HG02798 (cell line): ENCODE data around the gene NUPR2.
A peak's percentile ranks its signal among the peaks of the same experiment; 100 is the strongest.
"Not testable (repeated sequence)": the region's sequence is repeated elsewhere in the genome, so short reads cannot be mapped to it uniquely, and the experiment has no call there.

Experiments
- ATAC-seq: cut with Tn5 transposase; IDR thresholded peaks from one replicate; pipeline ENCODE4 v1.9.1; 2021; ENCODE audit warnings: mild to moderate bottlenecking; ENCODE audit not compliant: unreplicated experiment, poor library complexity

Gene NUPR2

GRCh38 chr7:56115852-56116538 lies at the start of gene NUPR2:
NUPR2 (minus strand) TSS chr7:56116417; CDS start chr7:56116314, 103 bp downstream.
- ATAC-seq: no peak

- no peak for ATAC-seq
Observed at GRCh38 chr7:56157238-56157790, 41.1 kb upstream of the NUPR2 start.

- ATAC-seq: not testable (repeated sequence)
Observed at GRCh38 chr7:56131062-56131461, 14.8 kb upstream of the NUPR2 start.

GRCh38 chr7:56127241-56127975 lies 11.2 kb upstream of the NUPR2 start:
- ATAC-seq: no peak

- ATAC-seq: no peak
Observed at GRCh38 chr7:56125831-56126230, 9.6 kb upstream of the NUPR2 start.

GRCh38 chr7:56124981-56125380 lies 8.8 kb upstream of the NUPR2 start:
- ATAC-seq: no peak

GRCh38 chr7:56121440-56121839 lies 5.2 kb upstream of the NUPR2 start:
- ATAC-seq: no peak

- ATAC-seq: not testable (repeated sequence)
Observed at GRCh38 chr7:56112244-56112643, 4.0 kb downstream of the NUPR2 start.

GRCh38 chr7:56110611-56111010 lies 5.6 kb downstream of the NUPR2 start:
- no peak for ATAC-seq

- no peak for ATAC-seq
Observed at GRCh38 chr7:56107954-56108258, 8.3 kb downstream of the NUPR2 start.

GRCh38 chr7:56106108-56107073 lies 9.8 kb downstream of the NUPR2 start, which contains the start of gene CHCHD2:
CHCHD2 (minus strand) TSS chr7:56106476; CDS start chr7:56106413, 63 bp downstream.
- ATAC-seq: peak; percentile 100

GRCh38 chr7:56105508-56105907 lies 10.7 kb downstream of the NUPR2 start:
- ATAC-seq: peak; percentile 17

GRCh38 chr7:56104138-56104537 lies 12.1 kb downstream of the NUPR2 start:
- not testable (repeated sequence) for ATAC-seq

GRCh38 chr7:56099653-56100052 lies 16.6 kb downstream of the NUPR2 start:
- ATAC-seq: no peak

GRCh38 chr7:56098187-56099008 lies 17.8 kb downstream of the NUPR2 start:
- not testable (repeated sequence) for ATAC-seq

- no peak for ATAC-seq
Observed at GRCh38 chr7:56097700-56098099, 18.5 kb downstream of the NUPR2 start.

- no peak for ATAC-seq
Observed at GRCh38 chr7:56092789-56093531, 23.3 kb downstream of the NUPR2 start, which contains the start of gene PHKG1. PHKG1 (minus strand) TSS chr7:56092952; CDS start chr7:56088941, 4,011 bp downstream.

GRCh38 chr7:56092388-56092787 lies 23.8 kb downstream of the NUPR2 start:
- not testable (repeated sequence) for ATAC-seq

GRCh38 chr7:56091591-56091990 lies 24.6 kb downstream of the NUPR2 start:
- ATAC-seq: no peak
